GM12878 (cell line): ENCODE data around the gene ACACA. TPM values are rescaled to one million over a fixed set of nuclear protein-coding genes. Genes with fewer than 3 reads are reported as not detected.

ENCODE experiments used
- ATAC-seq: fragments of 200-7000 bp; cut with Tn5 transposase; 3 replicates; pipeline ENCODE4 v1.9.1; 2020; ENCODE audit warnings: mild to moderate bottlenecking, moderate library complexity
- BruUV-seq: library from RNA; stranded (reverse); fragments of 400-500 nt; replicated peaks from 2 replicates; lab custom pipeline; 2021; lab: Mats Ljungman, UMichigan
- CTCF ChIA-PET: fragments of 300-600 bp; sonication (Branson Sonifier 250); formaldehyde crosslinking; extraction: SDS; loops from one replicate; lab custom pipeline; 2021; ENCODE audit warnings: inconsistent platforms; lab: Yijun Ruan, JAX
- POLR2A ChIA-PET: fragments of 350-600 bp; formaldehyde crosslinking; extraction: SDS; loops from one replicate; lab custom pipeline; 2021; ENCODE audit warnings: inconsistent platforms; lab: Charles Lee
- RAD21 ChIA-PET: fragments of 300-600 bp; sonication (Branson Sonifier 250); formaldehyde crosslinking; loops from one replicate; lab custom pipeline; 2023; ENCODE audit warnings: antibody characterized with exemption; ENCODE audit not compliant: unreplicated experiment; lab: Charles Lee
- SMC1A ChIA-PET: fragments of 300-600 bp; sonication (Branson Sonifier 250); formaldehyde crosslinking; loops from one replicate; lab custom pipeline; 2023; ENCODE audit not compliant: unreplicated experiment, uncharacterized antibody; lab: Charles Lee
- DNase-seq: peaks from one replicate; pipeline ENCODE4 v3.0.0-alpha.2; 2011; ENCODE audit warnings: low read depth, low spot score
- FAIRE-seq: peaks from 3 replicates; lab custom pipeline; 2011; peaks lifted over from hg19 to GRCh38; lab: Jason Lieb, UNC
- H2AFZ ChIP-seq: 2 replicates; pipeline ENCODE4 v1.6.0; 2011; ENCODE audit warnings: low read depth, low read length, control low read depth; ENCODE audit not compliant: control insufficient read depth
- H3K27ac ChIP-seq: 2 replicates; pipeline ENCODE4 v1.5.1; 2011; ENCODE audit warnings: control low read depth; ENCODE audit not compliant: control insufficient read depth, insufficient read depth
- H3K27me3 ChIP-seq, 2 experiments: replicated peaks in 1 of 2; 2 replicates each; pipeline versions ENCODE4 v1.6.0 to v1.6.1; 2011; ENCODE audit warnings: low read length in 1 of 2; ENCODE audit not compliant: control insufficient read depth in 2 of 2, insufficient read depth in 2 of 2
- H3K36me3 ChIP-seq, 2 experiments: 2 replicates each; pipeline ENCODE4 v1.5.1; 2011; ENCODE audit warnings: low read length in 1 of 2; ENCODE audit not compliant: control insufficient read depth in 2 of 2, insufficient read depth in 2 of 2
- H3K4me1 ChIP-seq: 2 replicates; pipeline ENCODE4 v1.6.1; 2011; ENCODE audit warnings: mild to moderate bottlenecking, low read length, moderate library complexity, mixed read lengths; ENCODE audit not compliant: control insufficient read depth, insufficient read depth
- H3K4me2 ChIP-seq: 2 replicates; pipeline ENCODE4 v1.6.0; 2011; ENCODE audit warnings: control low read depth; ENCODE audit not compliant: control insufficient read depth, insufficient read depth
- H3K4me3 ChIP-seq: fragments of 200-600 bp; sonication (generic); 2 replicates; pipeline ENCODE4 v1.5.1; 2016
- H3K79me2 ChIP-seq: 2 replicates; pipeline ENCODE4 v1.6.0; 2011; ENCODE audit warnings: low read length; ENCODE audit not compliant: control insufficient read depth, insufficient read depth
- H3K9ac ChIP-seq: 2 replicates; pipeline ENCODE4 v1.8.0; 2011; ENCODE audit warnings: low read length, control low read depth, mixed read lengths; ENCODE audit not compliant: control insufficient read depth, insufficient read depth
- H3K9me3 ChIP-seq: replicated peaks from 3 replicates; pipeline ENCODE4 v1.5.1; 2011; ENCODE audit warnings: mild to moderate bottlenecking, low read length; ENCODE audit not compliant: control insufficient read depth, insufficient read depth
- H4K20me1 ChIP-seq: 2 replicates; pipeline ENCODE4 v1.6.0; 2011; ENCODE audit not compliant: control insufficient read depth, insufficient read depth
- ATF7 ChIP-seq: fragments of 450-650 bp; IDR thresholded peaks from 2 replicates; pipeline ENCODE4 v1.6.1; 2016; ENCODE audit warnings: low read depth, mild to moderate bottlenecking
- GATAD2B ChIP-seq: fragments of 450-650 bp; conservative IDR thresholded peaks from 2 replicates; pipeline ENCODE4 v1.6.1; 2017; ENCODE audit warnings: low read depth, mild to moderate bottlenecking, moderate library complexity
- HSF1 ChIP-seq: fragments of 150-350 bp; IDR thresholded peaks from 2 replicates; pipeline ENCODE4 v1.6.1; 2014; ENCODE audit warnings: mild to moderate bottlenecking, low read depth, low read length
- IKZF1 ChIP-seq: fragments of 450-650 bp; conservative IDR thresholded peaks from 2 replicates; pipeline ENCODE4 v1.6.1; 2017; ENCODE audit warnings: antibody characterized with exemption, mild to moderate bottlenecking
- KDM1A ChIP-seq: fragments of 200-600 bp; sonication (generic); IDR thresholded peaks from 2 replicates; pipeline ENCODE4 v1.6.1; 2016; ENCODE audit warnings: borderline replicate concordance
- MXI1 ChIP-seq: fragments of 150-350 bp; IDR thresholded peaks from 2 replicates; pipeline ENCODE4 v1.6.1; 2011; ENCODE audit warnings: low read depth, mild to moderate bottlenecking, inconsistent platforms, low read length, improper control_type of control experiment
- MYC ChIP-seq: IDR thresholded peaks from 2 replicates; pipeline ENCODE4 v1.6.1; 2011; ENCODE audit warnings: mild to moderate bottlenecking, low read length, moderate library complexity, inconsistent platforms; ENCODE audit not compliant: insufficient read depth, insufficient replicate concordance, insufficient read length, severe bottlenecking
- PRDM15 ChIP-seq: fragments of 450-650 bp; formaldehyde crosslinking; IDR thresholded peaks from 2 replicates; pipeline ENCODE4 v1.4.0; 2020; ENCODE audit warnings: mild to moderate bottlenecking, moderate library complexity
- RUNX3 ChIP-seq: IDR thresholded peaks from 2 replicates; pipeline ENCODE4 v1.6.1; 2012; ENCODE audit warnings: low read length, inconsistent platforms
- SMAD5 ChIP-seq: IDR thresholded peaks from 2 replicates; pipeline ENCODE4 v1.6.1; 2016; ENCODE audit warnings: antibody characterized with exemption, low read depth
- SMC3 ChIP-seq: IDR thresholded peaks from 2 replicates; pipeline ENCODE4 v1.6.1; 2011; ENCODE audit warnings: low read length, improper control_type of control experiment, borderline replicate concordance
- TARDBP ChIP-seq: IDR thresholded peaks from 2 replicates; pipeline ENCODE4 v1.6.1; 2016; ENCODE audit warnings: borderline replicate concordance
- ZBED1 ChIP-seq: IDR thresholded peaks from 2 replicates; pipeline ENCODE4 v1.6.1; 2016; ENCODE audit warnings: borderline replicate concordance
- ZNF24 ChIP-seq: fragments of 450-650 bp; IDR thresholded peaks from 2 replicates; pipeline ENCODE4 v1.6.1; 2017; ENCODE audit warnings: antibody characterized with exemption, mild to moderate bottlenecking
- WGBS: methylation state at CpG from one replicate; pipeline ENCODE4 v1.1.6; 2016; ENCODE audit warnings: low lambda C conversion rate; ENCODE audit not compliant: insufficient replicate concordance, insufficient coverage; ENCODE audit errors: missing lambda C conversion rate; 5-methylcytosine and 5-hydroxymethylcytosine counted together
- in situ Hi-C: fragments of 300-500 bp; cut with MboI; formaldehyde crosslinking; loops from 9 replicates; pipeline ENCODE4 v1.14.3; 2018; ENCODE audit warnings: mixed read lengths
- intact Hi-C: fragments of 100-400 bp; cut with micrococcal nuclease; formaldehyde crosslinking; loops from one replicate; pipeline ENCODE4 v1.14.2; 2022; ENCODE audit not compliant: unreplicated experiment
- polyA plus RNA-seq, 11 experiments: library from polyadenylated mRNA; depleted of rRNA in 4 of 11; unstranded in 6 of 11; stranded (reverse) in 5 of 11; fragments of >200 nt; fragmentation: Nextera tagmentation in 4 of 11; fragmentation: Illumina TruSeq in 1 of 11; extraction: Ambion mirVana in 4 of 11; extraction: Trizol in 1 of 11; gene quantifications; 1 replicate in 1 of 11; 2 replicates in 10 of 11; pipeline versions ENCODE4 v1.2.1 to v1.2.3, GENCODE V29; 2011 to 2016; ENCODE audit warnings: inconsistent platforms in 2 of 11, missing spikeins in 2 of 11, low read depth in 1 of 11
- total RNA-seq, 4 experiments: library from RNA; depleted of rRNA in 3 of 4; stranded (reverse); fragments of >200 nt in 3 of 4; fragmentation: Illumina TruSeq in 1 of 4; extraction: Trizol in 1 of 4; gene quantifications; 2 replicates each; pipeline versions ENCODE4 v1.2.1 to v1.2.3, GENCODE V29; 2013 to 2021
- TF ChIP-seq, protein P1 (sequence below): IDR thresholded peaks from 2 replicates; pipeline ENCODE4 v1.6.1; 2012; ENCODE audit warnings: low read depth, low read length, improper control_type of control experiment
- TF ChIP-seq, protein P2 (sequence below): fragments of 450-650 bp; formaldehyde crosslinking; IDR thresholded peaks from 2 replicates; pipeline ENCODE4 v1.5.0; 2022; ENCODE audit warnings: mild to moderate bottlenecking, missing genetic modification characterization

ACACA gene
- total and polyA plus RNA-seq, 10 of the 15 experiments (the other 5 are each of a cell fraction or from before 2014, with no cell fraction given): 12.9 to 74.2 (median 32.0) TPM

DNA sequence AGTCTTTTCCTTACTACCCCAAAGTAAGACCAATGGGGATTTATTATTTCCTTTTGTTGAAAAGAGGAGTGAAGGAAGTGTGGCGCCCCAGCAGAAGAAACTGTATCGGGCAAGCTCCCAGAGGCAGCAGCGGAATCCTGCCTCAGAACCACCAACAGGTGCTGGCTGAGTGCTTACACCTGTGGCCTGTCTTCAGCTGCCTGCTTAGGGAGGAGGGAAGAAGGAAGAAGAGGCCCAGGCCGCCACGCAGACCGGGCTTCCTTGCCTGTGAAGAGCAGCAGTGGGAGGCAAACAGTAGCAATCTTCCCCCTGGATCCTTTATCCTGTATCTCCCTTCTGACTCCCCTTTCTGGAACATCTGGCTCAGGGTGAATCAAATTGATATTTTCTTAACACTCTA, 323.2 kb downstream of the ACACA start:
- ChIA-PET RAD21 (no interaction called here), POLR2A (no interaction called here), CTCF (interaction anchor here (0.7 to 1.7 kb wide), 3 partner anchors 36 to 129 kb away, joined by 3 to 4 read pairs (median 3); no protein-coding TSS in a partner anchor), SMC1A (no interaction called here)
- WGBS: 81% methylated on average over 6 of the region's 6 CpGs
- BruUV-seq: no TSS peak
- Histone ChIP-seq H3K4me1 (no peaks in the 10 kb centered on the region), H3K27ac (no peak overlapping the region), H2AFZ (no peak overlapping the region), H3K9me3 (no peaks in the 10 kb centered on the region), H3K4me3 (no peak overlapping the region), H4K20me1 (no peaks in the 10 kb centered on the region), H3K36me3 (peaks cover 7 to 8% of the 10 kb centered on the region in 2 experiments; a peak in 2 of 4 replicates), H3K9ac (no peak overlapping the region), H3K4me2 (no peak overlapping the region), H3K27me3 (no peaks in the 10 kb centered on the region), H3K79me2 (no peaks in the 10 kb centered on the region)
- no peak for DNase-seq
- in situ Hi-C loops: no loop called here
- TF ChIP-seq ATF7 (no peak), IKZF1 (no peak), SMC3 (no peak), KDM1A (no peak), GATAD2B (no peak), RUNX3 (no peak), SMAD5 (no peak), MYC (no peak), MXI1 (no peak), HSF1 (no peak), ZBED1 (no peak), PRDM15 (CRISPR knock-in tag) (no peak), TARDBP (no peak), ZNF24 (no peak)
- TF ChIP-seq, protein P1, sequence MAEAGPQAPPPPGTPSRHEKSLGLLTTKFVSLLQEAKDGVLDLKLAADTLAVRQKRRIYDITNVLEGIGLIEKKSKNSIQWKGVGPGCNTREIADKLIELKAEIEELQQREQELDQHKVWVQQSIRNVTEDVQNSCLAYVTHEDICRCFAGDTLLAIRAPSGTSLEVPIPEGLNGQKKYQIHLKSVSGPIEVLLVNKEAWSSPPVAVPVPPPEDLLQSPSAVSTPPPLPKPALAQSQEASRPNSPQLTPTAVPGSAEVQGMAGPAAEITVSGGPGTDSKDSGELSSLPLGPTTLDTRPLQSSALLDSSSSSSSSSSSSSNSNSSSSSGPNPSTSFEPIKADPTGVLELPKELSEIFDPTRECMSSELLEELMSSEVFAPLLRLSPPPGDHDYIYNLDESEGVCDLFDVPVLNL: no peak
- TF ChIP-seq, protein P2, sequence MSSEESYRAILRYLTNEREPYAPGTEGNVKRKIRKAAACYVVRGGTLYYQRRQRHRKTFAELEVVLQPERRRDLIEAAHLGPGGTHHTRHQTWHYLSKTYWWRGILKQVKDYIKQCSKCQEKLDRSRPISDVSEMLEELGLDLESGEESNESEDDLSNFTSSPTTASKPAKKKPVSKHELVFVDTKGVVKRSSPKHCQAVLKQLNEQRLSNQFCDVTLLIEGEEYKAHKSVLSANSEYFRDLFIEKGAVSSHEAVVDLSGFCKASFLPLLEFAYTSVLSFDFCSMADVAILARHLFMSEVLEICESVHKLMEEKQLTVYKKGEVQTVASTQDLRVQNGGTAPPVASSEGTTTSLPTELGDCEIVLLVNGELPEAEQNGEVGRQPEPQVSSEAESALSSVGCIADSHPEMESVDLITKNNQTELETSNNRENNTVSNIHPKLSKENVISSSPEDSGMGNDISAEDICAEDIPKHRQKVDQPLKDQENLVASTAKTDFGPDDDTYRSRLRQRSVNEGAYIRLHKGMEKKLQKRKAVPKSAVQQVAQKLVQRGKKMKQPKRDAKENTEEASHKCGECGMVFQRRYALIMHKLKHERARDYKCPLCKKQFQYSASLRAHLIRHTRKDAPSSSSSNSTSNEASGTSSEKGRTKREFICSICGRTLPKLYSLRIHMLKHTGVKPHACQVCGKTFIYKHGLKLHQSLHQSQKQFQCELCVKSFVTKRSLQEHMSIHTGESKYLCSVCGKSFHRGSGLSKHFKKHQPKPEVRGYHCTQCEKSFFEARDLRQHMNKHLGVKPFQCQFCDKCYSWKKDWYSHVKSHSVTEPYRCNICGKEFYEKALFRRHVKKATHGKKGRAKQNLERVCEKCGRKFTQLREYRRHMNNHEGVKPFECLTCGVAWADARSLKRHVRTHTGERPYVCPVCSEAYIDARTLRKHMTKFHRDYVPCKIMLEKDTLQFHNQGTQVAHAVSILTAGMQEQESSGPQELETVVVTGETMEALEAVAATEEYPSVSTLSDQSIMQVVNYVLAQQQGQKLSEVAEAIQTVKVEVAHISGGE (CRISPR knock-in tag): no peak
- intact Hi-C loops: no loop called here
- no peak for ATAC-seq
- no peak for FAIRE-seq
